B cell (primary cell): ENCODE data around the gene CELA3B. TPM values are rescaled to one million over a fixed set of nuclear protein-coding genes. Genes with fewer than 3 reads are reported as not detected.
"Not testable (repeated sequence)": the region's sequence is repeated elsewhere in the genome, so short reads cannot be mapped to it uniquely, and the experiment has no call there.

ENCODE experiments used
- ATAC-seq: fragments of 200-7000 bp; cut with Tn5 transposase; one replicate; pipeline ENCODE4 v1.10.0; 2021; ENCODE audit warnings: low read depth, mild to moderate bottlenecking, moderate number of reproducible peaks, moderate library complexity
- CTCF ChIA-PET: fragments of 350-600 bp; sonication (Branson Sonifier 250); formaldehyde crosslinking; loops from one replicate; lab custom pipeline; 2021; ENCODE audit warnings: antibody characterized with exemption, inconsistent platforms; lab: Charles Lee
- POLR2A ChIA-PET: fragments of 350-600 bp; sonication (Branson Sonifier 250); formaldehyde crosslinking; loops from one replicate; lab custom pipeline; 2021; ENCODE audit warnings: antibody characterized with exemption; lab: Charles Lee
- DNase-seq: peaks from one replicate; pipeline ENCODE4 v3.0.0; 2013
- H2AFZ ChIP-seq: 2 replicates; pipeline ENCODE4 v1.6.1; 2012; ENCODE audit warnings: mild to moderate bottlenecking, low read depth, low read length; ENCODE audit not compliant: insufficient read depth, poor library complexity, severe bottlenecking
- H3K27ac ChIP-seq, 2 donors: 1 replicate in 1 of 2; 2 replicates in 1 of 2; pipeline ENCODE4 v1.5.1; 2012 to 2013; ENCODE audit warnings: low read length in 2 of 2, mild to moderate bottlenecking in 2 of 2, moderate library complexity in 1 of 2
- H3K27me3 ChIP-seq, 4 experiments: fragments of 200-600 bp in 1 of 4; sonication (generic) in 1 of 4; replicated peaks in 1 of 4; 1 replicate in 2 of 4; 2 replicates in 2 of 4; pipeline versions ENCODE4 v1.6.1 to v1.7.0; 2013 to 2016; ENCODE audit warnings: low read length in 3 of 4, mild to moderate bottlenecking in 2 of 4, mixed read lengths in 1 of 4, moderate library complexity in 1 of 4; ENCODE audit not compliant: insufficient read depth in 4 of 4, control insufficient read depth in 3 of 4; ENCODE audit errors: control extremely low read depth in 1 of 4
- H3K36me3 ChIP-seq, 2 experiments: replicated peaks in 1 of 2; 1 replicate in 1 of 2; 2 replicates in 1 of 2; pipeline versions ENCODE4 v1.6.1 to v1.7.1; 2013; ENCODE audit warnings: low read length in 1 of 2; ENCODE audit not compliant: insufficient read depth in 2 of 2, control insufficient read depth in 1 of 2; ENCODE audit errors: control extremely low read depth in 1 of 2, extremely low read depth in 1 of 2
- H3K4me1 ChIP-seq, 2 donors: fragments of 200-600 bp in 1 of 2; sonication (generic) in 1 of 2; 1 replicate in 1 of 2; 2 replicates in 1 of 2; pipeline versions ENCODE4 v1.5.1 to v1.6.1; 2013 to 2017; ENCODE audit warnings: low read length in 2 of 2; ENCODE audit not compliant: control insufficient read depth in 2 of 2, insufficient read depth in 2 of 2
- H3K4me2 ChIP-seq: replicated peaks from 2 replicates; pipeline ENCODE3; 2012; ENCODE audit warnings: mild to moderate bottlenecking, low read depth, low read length; ENCODE audit not compliant: poor library complexity, severe bottlenecking
- H3K4me3 ChIP-seq, 5 experiments: fragments of 200-600 bp in 1 of 5; sonication (generic) in 1 of 5; 1 replicate in 3 of 5; 2 replicates in 2 of 5; pipeline versions ENCODE4 v1.5.1 to v1.7.0; 2011 to 2016; ENCODE audit warnings: low read length in 4 of 5, mild to moderate bottlenecking in 4 of 5, low read depth in 2 of 5, control low read depth in 1 of 5, moderate library complexity in 1 of 5; ENCODE audit not compliant: insufficient read depth in 1 of 5; ENCODE audit errors: control extremely low read depth in 1 of 5, extremely low read depth in 1 of 5
- H3K79me2 ChIP-seq: fragments of 200-600 bp; sonication (generic); one replicate; pipeline ENCODE4 v1.6.0; 2016; ENCODE audit warnings: low read length; ENCODE audit not compliant: control insufficient read depth, insufficient read depth
- H3K9ac ChIP-seq: fragments of 200-600 bp; sonication (generic); 2 replicates; pipeline ENCODE4 v1.6.1; 2017; ENCODE audit warnings: mild to moderate bottlenecking, low read length, moderate library complexity
- H3K9me3 ChIP-seq, 3 donors: one replicate each; pipeline versions ENCODE4 v1.6.1 to v1.7.1; 2013; ENCODE audit warnings: low read length in 2 of 3; ENCODE audit not compliant: control insufficient read depth in 2 of 3, insufficient read depth in 1 of 3; ENCODE audit errors: control extremely low read depth in 1 of 3
- H4K20me1 ChIP-seq: 2 replicates; pipeline ENCODE4 v1.6.0; 2012; ENCODE audit warnings: mild to moderate bottlenecking, low read length; ENCODE audit not compliant: insufficient read depth, control insufficient read depth, poor library complexity, severe bottlenecking
- H3K27ac Mint-ChIP-seq: one replicate; pipeline ENCODE4 v1.8.0; 2021; ENCODE audit warnings: mixed read lengths
- H3K27me3 Mint-ChIP-seq: one replicate; pipeline ENCODE4 v1.8.0; 2021; ENCODE audit warnings: mixed read lengths
- H3K4me1 Mint-ChIP-seq: one replicate; pipeline ENCODE4 v1.8.0; 2021; ENCODE audit warnings: mixed read lengths
- H3K4me3 Mint-ChIP-seq: one replicate; pipeline ENCODE4 v1.8.0; 2021; ENCODE audit warnings: mixed read lengths
- H3K9me3 Mint-ChIP-seq: one replicate; pipeline ENCODE4 v1.8.0; 2022; ENCODE audit warnings: mixed read lengths; ENCODE audit not compliant: insufficient read depth
- WGBS: methylation state at CpG from one replicate; pipeline ENCODE4 v1.1.5; 2013; ENCODE audit warnings: missing lambda C conversion rate; ENCODE audit not compliant: insufficient coverage; 5-methylcytosine and 5-hydroxymethylcytosine counted together
- intact Hi-C: fragments of 100-400 bp; cut with micrococcal nuclease; formaldehyde crosslinking; loops from one replicate; pipeline ENCODE4 v1.10.0; 2022
- polyA plus RNA-seq: library from polyadenylated mRNA; depleted of rRNA; stranded (reverse); fragments of >200 nt; gene quantifications from 2 replicates; pipeline ENCODE4 v1.2.3, GENCODE V29; 2012
- total RNA-seq, 2 donors: library from RNA; stranded (reverse); fragments of 120-200 nt in 1 of 2; gene quantifications; 1 replicate in 1 of 2; 2 replicates in 1 of 2; pipeline versions ENCODE4 v1.2.3 to v1.2.4, GENCODE V29; 2013 to 2022

CELA3B gene
- total and polyA plus RNA-seq, 2 donors (not counting 1 experiment from before 2014, with no cell fraction given): not detected

- H3K27me3 ChIP-seq, H3K4me3 ChIP-seq, H3K9me3 Mint-ChIP-seq, H3K36me3 ChIP-seq, H3K9me3 ChIP-seq, H3K4me1 ChIP-seq, H4K20me1 ChIP-seq, H3K79me2 ChIP-seq, H3K4me1 Mint-ChIP-seq, H3K27me3 Mint-ChIP-seq, POLR2A ChIA-PET, CTCF ChIA-PET, H3K27ac ChIP-seq, H3K9ac ChIP-seq, H3K4me3 Mint-ChIP-seq, ATAC-seq, H3K4me2 ChIP-seq, H3K27ac Mint-ChIP-seq, intact Hi-C loops, DNase-seq, H2AFZ ChIP-seq: not testable (repeated sequence)
- WGBS: 88% methylated on average over 2 of the region's 11 CpGs
Measured at GRCh38 chr1:22009566-22009965, 32.7 kb downstream of the CELA3B start.

GRCh38 chr1:22012752-22013151, 35.9 kb downstream of the CELA3B start:
- DNase-seq, H3K36me3 ChIP-seq, H3K27me3 ChIP-seq, intact Hi-C loops, H3K9me3 Mint-ChIP-seq, H3K4me2 ChIP-seq, H3K27ac Mint-ChIP-seq, H3K4me3 ChIP-seq, H3K4me3 Mint-ChIP-seq, H2AFZ ChIP-seq, H3K27me3 Mint-ChIP-seq, H3K79me2 ChIP-seq, POLR2A ChIA-PET, H3K27ac ChIP-seq, H3K9me3 ChIP-seq, ATAC-seq, CTCF ChIA-PET, H3K4me1 Mint-ChIP-seq, H3K4me1 ChIP-seq, H3K9ac ChIP-seq, H4K20me1 ChIP-seq: not testable (repeated sequence)
- WGBS: no CpG with 5 or more reads among the region's 4 CpGs

GRCh38 chr1:22014575-22015206, 37.9 kb downstream of the CELA3B start:
- H3K4me1 ChIP-seq: peaks cover 11% of the 10 kb centered on the region in 2 donors
- H3K27ac ChIP-seq, intact Hi-C loops, H3K36me3 ChIP-seq, H2AFZ ChIP-seq, H4K20me1 ChIP-seq, DNase-seq, CTCF ChIA-PET, H3K27me3 Mint-ChIP-seq, H3K4me2 ChIP-seq, POLR2A ChIA-PET, H3K4me3 Mint-ChIP-seq, H3K9ac ChIP-seq, H3K9me3 ChIP-seq, H3K4me3 ChIP-seq, H3K79me2 ChIP-seq, H3K9me3 Mint-ChIP-seq, H3K27me3 ChIP-seq, ATAC-seq, H3K27ac Mint-ChIP-seq: not testable (repeated sequence)
- 94% methylated on average over 5 of the region's 13 CpGs for WGBS
- peaks cover 13% of the 10 kb centered on the region for H3K4me1 Mint-ChIP-seq
